DMS53 treated with DMSO at 0.1 percent for 48 hours (cell line): ENCODE results near the gene LRCH4.

Experiments
- DNase-seq: peaks from one replicate; lab custom pipeline; 2025; ENCODE audit not compliant: unreplicated experiment; lab: John Stamatoyannopoulos, UW

LRCH4 gene

DNA sequence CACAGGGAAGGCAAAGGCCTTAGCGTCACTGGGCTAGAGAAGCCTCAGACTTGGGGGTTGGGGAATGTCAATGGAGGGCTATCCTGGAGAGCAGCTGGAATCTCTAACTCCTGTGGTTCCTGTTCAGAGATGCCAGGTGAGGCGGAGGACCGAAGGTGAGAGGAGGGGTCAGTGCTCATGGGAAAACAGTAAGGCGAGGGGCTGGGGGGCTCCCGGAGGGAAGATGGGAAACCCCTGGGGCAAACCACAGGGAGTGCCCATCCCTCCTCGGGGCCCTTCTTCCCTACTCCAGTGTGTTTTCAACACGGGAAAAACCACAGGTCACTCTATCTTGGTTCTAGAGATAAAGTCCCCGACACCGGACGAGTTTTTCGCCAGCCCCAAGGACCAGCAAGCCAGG lies 3.3 kb downstream of the LRCH4 start:
- no peak for DNase-seq

DNA sequence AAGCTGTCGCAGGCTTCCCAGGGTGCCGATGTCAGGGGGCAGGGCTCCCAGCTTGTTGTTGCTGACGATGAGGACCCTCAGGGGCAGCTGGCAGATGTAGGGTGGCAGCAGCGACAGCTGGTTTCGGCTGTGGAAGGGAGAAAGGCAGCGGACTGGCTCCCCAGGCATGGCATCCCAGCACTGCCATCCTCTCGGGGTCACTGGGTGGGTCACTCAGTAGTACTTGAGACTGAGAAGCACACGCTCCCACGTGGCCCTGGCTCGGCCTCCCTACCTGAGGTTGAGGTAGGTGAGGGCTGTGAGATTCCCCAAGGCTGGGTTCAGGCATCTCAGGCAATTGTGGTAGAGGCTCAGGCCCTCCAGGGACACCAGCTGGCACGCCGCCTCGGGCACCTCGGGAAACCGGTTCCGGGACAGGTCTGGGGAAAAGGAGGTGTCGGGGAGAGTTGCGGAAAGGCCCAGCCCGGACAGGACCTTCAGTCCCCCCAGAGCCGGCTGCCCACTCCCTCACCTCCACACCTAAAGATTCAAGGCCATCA lies 3.8 kb downstream of the LRCH4 start:
- DNase-seq: no peak

DNA sequence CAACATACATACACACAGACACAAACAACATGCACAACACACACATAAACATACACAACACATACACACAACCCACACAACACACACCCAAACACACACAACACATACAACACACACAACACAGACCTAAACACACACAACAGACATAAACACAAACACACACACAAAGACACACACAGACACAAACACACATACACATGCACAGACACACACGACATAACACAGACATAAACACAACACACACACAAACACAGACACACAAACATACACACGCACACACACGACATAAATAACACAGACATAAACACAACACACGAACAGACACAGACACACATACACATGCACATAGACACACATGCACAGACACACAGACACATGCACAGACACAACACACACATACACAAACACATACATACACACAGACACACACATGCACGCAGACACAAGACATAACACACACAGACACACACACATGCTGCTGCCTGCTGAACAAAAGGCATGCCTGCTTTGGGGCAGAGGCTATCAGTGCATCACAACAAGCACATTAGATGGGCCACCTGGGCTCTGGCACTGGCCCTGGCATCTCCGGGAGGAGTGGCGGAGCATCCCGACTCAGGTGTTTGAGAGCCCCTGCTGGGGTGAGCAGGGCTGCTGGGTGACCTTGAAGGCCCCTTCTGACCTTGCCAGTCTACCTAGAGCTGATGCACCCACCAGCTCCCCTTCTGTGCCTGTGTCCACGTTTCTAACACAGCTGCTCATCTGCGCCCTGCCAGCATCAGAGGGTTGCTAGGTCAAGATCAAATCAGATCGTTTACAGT lies 5.3 kb downstream of the LRCH4 start:
- DNase-seq: no peak

DNA sequence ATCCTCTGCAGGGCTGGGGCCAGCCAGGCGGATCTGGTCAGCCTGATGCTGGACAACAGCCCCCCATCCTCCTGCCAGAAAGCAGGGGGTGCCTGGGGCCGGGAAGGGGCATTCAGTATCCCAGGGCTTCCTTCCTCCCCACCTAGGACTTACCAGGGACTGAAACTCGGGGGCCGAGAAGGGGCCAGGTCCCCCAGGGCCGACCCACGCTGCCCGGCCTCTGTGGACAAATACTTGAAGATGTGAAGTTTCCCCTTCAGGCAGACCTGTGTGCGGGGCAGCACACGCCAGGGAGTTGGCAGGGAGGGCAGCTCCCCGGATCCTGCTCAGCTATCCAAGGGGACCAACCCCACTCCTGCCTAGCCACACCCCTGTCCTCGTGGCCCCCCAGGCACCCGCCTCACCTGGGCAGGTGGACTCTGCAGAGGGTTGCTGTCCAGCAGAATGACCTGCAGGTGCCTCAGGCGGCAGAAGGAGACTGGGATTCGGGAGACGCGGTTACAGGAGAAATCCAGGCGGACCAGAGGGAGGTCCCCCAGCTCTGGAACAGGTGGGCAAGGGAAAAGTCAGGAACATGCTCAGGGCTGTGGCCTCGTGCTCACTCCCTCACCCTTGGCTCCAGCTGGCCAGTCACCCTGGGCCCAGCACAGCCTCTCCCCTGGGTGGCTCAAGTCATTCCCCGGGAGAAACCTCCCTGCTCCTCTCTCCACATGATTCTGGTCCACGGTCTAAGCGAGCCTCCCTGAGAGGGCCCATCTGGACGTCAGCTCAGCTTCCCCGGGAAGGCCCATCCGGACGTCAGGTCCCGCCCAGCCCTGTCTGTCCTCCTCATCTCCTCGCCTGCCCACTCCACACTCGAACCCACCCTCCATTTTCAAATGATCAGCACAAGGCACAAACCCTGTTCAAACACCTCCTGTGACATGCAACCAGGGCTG lies 7.4 kb downstream of the LRCH4 start:
- DNase-seq: no peak

DNA sequence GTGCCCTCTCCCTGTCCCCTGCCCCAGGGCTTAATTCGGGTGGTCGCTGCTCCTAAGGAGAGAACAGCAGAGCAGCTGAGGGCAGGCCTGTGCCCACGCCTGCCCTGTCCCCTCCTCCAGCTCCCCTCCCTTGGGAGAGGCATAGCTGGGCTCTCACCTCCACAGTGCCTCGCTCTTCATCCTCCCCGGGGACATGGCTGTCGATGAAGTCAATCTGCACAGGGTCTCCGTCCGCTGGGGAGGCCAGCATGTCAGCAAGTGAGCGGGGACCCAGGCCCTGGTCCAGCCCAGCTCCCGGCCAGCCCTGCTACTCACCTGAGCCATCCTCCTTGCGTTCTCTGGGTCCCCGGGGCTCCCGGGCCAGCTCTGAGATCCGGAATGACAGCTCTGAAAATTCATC lies 8.4 kb downstream of the LRCH4 start:
- no peak for DNase-seq

DNA sequence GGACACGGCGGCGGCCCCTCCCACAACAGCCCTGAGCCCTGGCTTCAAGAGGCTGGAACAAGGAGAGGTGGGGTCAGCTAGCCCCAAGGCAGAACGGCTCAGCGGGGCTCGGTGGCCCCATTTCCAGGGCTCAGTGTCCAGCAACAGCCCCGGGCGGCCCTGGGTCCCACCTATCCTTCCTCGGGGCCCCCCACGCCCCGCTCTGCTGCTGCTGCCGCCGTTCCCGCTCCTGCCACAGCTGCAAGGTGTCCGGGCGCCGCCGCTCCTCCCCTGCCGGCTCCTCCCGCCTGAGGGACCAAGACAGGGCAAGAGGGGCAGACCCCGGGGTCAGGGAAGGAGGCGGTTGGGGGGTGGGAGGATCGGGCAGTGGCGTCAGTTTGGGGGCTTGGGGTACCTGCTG lies 8.8 kb downstream of the LRCH4 start:
- DNase-seq: no peak

DNA sequence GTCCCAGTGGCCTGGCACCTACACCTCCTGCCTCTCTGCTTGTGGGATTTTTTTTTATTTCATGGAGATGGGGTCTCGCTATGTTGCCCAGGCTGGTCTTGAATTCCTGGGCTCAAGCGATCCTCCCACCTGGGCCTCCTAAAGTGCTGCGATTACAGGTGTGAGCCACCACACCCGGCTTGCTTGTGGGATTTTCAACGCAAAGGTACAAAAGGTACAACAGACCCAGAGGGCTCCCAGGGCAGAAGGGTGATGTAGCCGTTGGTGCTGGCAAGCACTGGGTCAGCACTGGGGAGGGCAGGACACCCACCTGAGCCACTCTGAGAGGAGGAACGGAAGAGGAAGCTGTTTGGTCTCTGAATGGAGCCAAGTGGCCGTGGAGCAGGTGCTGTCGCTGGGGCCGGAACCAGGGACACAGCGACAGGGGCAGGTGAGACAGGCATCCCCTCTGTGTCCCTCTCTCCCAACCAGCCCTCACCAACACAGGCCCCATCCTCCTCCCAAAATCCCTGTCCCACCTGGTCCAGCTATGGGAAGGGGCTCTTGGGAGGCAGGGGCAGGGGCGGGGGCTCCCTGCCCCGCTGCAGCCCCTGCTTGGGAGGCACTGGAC lies 9.4 kb downstream of the LRCH4 start:
- no peak for DNase-seq

DNA sequence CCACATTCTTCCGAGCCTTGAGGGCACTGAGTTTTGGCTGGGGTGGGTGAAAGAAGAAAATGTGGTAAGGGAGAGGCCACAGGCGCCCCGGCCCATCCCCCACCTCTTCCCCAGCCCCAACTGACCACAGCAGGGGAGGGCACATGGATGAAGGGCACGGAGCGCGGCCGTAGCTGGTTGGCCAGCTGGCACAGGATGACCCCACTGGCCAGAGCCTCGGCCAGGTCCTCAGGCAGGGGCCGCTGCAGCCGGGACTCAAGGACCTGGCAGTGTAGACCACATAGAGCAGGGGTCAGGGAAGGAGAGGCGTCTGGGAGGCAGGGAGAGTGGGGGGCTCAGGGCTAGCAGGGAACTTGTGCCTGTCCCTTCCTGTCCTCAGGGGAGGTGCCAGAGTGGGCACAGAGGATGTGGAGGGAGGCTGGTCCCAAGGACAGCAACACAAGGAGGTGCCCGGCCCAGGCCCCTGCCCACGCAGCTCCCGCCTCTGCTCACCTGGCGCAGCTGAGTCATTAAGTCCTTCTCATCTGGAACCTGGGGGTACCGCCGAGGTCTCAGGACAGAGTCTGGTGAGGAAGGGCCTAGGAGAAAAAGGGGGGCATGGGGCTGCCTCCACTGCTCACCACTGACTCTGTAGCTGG lies 10.1 kb downstream of the LRCH4 start:
- no peak for DNase-seq

DNA sequence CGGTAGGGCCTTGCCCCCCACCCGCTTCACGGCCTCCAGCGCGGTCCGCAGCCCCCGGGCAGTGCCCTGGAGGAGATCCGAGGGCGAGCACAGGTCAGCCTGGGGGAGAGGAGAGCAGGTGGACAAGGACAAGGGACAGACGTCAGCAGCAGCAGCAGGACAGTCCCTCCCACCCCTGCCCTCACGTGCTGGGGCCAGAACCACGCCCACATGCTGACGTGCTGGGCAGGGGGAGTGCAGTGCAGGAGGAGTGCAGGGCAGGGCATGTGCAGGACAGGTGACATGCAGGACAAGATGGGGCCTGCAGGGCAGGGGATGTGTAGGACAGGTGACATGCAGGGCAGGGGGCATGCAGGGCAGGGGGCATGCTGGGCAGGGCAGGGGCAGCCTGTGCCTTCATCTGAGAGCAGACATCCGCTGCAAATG lies 10.7 kb downstream of the LRCH4 start:
- DNase-seq: no peak

DNA sequence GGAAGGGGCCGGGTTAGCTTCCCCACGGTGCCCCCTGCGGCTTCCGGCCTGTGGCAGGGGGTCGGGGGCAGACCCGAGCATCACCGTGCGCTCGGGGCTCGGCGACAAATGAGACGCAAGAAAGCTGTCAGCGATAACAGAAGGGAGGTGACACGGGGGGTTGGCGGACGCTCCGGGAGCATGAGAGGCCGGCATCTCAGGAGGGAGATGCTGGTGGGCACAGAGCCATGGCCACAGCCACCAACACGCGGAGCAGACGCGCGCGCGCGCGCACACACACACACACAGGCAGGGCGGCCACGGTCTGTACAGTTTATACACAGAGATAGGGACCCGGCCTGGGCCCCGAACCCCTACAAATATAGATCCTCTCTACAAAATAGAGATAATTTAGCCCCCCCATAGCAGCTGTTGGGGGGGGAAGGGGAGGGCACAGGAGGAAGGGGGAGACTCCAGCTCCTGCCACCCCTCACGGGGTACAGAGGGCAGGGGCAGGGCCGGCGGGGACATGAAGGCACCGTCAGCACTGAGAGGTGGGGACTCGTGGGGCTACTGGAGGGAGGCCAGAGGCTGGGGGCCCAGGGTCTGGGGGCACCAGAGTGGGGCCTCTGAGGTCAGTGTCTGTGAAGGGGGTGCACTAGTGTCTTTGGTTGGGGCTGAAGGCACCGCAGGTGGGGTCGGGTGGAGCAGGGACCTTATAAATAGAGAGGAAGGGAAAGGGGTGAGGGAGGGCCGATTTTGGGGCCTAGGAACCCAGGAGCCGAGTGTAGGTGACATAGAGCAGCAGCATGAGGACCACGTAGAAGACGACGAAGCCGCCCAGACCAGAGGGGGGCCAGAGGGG lies 11.3 kb downstream of the LRCH4 start:
- no peak for DNase-seq

DNA sequence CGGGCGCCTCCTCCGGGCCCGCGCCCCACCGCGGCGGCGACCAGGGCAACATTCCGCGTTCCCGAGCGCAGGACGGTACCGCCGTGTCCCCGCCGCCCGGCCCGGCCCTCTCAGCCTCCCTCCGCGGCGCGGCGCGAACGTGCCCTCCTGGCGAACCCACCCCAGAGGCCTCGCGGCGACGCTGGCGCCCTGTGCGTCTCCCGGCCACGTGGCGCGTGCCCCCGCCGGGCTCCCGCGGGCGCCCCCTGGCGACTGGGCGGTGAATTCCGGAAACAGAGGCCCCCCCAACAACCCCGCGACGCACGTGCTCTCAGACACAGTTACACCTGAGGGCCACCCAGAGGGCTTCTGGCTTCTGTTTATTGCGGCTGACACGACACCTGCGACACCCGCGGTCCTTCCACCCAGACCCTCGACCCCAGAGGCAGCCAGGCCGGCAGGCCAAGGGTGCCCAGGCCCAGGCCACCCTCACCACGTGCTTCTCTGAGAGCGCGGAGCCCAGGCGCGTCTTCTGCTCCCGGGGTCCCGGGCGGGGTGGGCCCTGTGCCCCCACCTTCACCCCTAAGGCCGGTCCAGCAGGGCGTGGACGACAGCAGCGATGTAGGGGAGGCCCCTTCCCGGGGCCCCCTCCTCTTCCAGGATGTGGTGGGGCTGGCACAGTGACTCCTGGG lies 12.1 kb downstream of the LRCH4 start, which contains the start of gene SAP25:
Gene SAP25 (minus strand): TSS at position 210 of the 671 bp plus-strand sequence. CDS start 158 bp downstream, at position 52.
- no peak for DNase-seq

DNA sequence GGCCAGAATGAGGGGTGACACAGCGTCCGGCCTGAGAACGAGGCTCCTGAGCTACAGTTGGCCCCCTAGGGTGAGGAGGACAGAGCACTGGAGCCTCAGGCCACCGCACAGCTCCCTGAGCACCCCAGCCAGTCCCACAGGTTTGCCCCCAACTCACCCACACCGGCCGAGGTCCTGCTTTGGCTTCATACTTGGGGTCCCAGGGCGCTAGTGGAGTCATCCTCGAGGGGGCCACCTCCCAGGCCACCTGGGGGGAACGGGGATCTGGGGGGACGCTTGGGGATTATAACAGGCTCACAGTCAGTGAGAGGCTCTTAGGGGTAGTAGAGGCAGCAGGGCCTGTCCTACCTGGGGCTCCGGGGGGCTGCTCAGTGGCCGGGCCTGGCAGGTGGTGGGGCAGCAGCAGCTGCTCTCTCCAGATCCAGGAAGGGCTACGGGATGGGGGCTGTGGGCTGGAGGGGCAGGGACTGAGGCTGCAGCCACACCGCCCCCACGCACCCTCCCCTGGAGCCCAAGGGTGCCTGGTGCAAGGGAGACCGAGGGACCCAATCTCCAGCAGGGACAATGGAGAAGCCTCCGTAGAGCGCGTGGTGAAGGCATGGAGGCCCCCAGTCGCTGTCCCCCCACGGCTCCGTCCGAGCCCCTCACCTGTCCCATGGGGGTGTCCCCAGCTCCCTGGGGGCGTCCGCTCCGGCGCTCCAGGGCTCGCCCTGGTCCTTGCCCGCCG lies 12.8 kb downstream of the LRCH4 start:
- no peak for DNase-seq

DNA sequence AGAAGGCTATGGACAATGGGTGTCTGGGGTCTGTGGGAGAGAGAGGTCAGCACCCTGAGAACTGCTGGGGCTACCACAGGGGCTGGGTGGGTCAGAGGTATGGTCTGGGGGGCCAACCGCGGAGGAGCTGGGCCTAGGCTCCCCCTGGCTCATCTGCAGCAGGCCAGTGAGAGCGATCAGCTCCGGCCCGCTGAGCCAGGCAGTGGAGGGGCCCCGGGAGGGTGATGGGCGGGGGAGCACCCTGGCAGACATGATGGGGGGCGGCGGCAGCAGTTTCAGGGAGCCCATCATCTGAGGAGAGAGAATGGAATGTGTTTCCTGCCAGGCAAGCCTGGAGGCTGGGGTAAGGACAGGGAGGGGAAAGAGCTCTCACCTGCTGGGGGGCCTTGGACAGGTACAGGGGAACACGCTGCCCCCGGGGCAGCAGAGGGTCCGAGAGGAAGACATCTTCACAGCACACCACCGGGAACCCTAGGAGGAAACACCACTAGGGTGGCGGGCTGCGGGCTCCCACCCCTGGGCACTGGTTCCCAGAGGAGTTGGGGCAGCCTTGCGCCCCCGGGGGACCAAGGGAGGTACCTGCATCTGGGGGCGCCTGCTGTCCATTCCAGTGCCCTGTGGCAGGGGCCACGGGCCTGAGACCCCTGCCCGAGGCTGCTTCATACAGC lies 13.5 kb downstream of the LRCH4 start:
- DNase-seq: no peak

DNA sequence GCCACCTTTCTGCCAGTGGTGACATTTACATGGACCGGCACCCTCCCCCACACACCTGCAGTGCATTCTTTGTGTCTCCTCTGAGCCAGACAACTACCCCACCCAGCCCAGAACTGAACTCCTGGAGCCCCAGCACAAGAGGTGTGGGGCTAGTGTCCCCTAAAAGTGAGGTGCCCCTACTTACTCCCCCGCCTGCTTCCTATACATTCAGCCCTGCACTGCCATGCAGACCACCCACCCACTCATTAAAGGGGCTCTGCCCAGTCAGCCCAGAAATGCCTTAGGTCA lies 14.2 kb downstream of the LRCH4 start:
- DNase-seq: no peak

DNA sequence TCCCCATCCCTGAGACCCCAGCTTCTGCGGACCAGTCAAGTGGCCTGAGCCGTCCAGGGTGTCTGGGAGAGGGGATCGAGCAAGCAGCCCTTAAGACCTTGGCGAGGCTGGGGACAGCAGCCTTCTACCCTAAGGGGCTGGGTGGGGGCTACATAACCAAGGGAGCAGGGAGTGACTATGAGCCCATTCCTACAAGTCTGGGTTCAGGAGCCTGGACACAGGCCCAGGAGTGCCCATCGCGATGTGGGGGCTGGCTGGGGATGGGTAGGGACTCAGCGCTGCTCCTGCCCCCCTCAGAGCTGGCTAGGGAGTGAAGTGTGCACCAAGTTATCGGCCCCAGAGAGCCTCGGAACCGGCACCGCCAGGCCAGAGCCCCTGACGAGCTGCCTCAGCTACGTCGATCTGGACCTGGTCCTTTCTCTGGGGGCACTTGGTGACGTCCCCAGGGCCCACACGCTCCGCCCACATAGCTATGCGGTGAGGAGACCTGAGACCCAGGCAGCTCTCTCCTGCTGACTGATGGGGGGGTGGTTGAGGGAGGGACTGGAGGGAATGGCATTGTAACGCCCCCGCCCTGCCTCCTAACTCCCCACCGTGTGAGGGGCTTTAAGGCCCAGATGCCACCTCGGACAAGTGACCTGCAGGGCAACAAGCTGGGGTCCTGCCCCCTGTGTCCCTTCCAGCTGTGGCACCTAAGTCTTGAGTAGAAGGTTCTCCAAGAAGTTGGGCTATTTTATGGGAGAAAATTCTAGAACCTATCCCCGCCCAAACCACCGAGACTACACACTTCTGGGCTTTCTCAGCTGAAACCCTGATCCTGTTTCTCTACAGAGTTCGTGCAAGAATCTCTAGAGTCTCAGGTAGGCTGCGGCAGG lies 14.7 kb downstream of the LRCH4 start:
- DNase-seq: no peak

DNA sequence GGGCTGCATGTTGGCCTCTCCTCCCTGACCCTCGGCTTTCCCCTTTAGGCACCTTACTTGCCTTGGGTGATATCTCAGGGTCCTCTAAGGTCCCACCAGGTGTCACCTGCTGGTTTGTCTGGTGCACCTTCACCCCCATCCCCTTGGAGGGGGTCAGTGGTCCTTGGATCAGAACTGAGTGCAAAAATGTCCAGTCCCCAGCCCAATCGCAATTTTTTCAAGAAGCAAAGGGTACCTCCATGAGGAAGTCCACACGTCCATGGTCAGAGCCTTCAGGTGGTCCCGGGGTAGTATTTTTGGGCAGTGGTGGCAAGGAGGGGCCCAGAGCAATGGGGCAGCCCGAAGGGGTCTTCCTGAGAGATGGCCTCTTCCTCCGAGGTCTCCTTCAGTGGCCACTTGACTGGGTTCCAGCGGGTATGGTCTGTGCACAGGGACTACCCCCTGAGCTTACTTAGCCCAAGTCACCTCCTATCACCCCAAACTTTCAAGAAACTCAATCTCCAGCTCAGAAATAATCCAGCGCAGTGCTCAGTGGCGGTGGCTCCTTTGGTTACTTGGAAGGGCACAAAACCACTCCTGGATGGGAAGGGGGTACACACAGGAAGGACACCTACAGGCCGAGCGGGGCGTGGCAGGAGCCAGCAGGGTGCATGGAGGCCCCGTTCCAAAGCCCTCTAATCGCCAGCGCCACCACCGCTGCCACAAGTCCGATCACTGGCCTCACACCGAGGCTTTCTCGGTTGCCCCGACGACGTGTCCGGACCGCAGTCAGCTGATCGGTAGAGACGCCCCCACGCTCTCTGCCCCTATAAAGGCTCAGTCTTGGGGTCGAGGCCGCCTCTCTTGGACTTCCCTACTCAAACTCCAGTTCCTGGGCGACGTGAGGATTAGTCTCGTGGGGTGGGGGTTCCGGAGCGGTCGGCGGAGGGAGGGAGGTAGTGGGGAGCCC lies 16.8 kb downstream of the LRCH4 start:
- DNase-seq: peak; percentile 21
